Sigmoid colon (tissue), 4 donors: ENCODE results near the gene PEA15.

ENCODE experiments used
- EP300 ChIP-seq, 4 donors: sonication (generic); formaldehyde crosslinking; IDR thresholded peaks; one replicate each; pipeline ENCODE4 v1.6.1; 2017; ENCODE audit warnings: antibody characterized with exemption in 4 of 4
- POLR2A ChIP-seq, 2 donors: fragments of 450-650 bp; IDR thresholded peaks; one replicate each; pipeline ENCODE4 v1.6.1; 2016; ENCODE audit warnings: antibody characterized with exemption in 2 of 2, mild to moderate bottlenecking in 2 of 2, moderate library complexity in 2 of 2
- POLR2AphosphoS5 ChIP-seq, 4 donors: sonication (generic); formaldehyde crosslinking; IDR thresholded peaks; one replicate each; pipeline ENCODE4 v1.6.1; 2017; ENCODE audit warnings: antibody characterized with exemption in 4 of 4
- TF ChIP-seq, protein P1 (sequence below), 4 experiments: fragments of 450-650 bp in 3 of 4; fragments of 200-600 bp in 1 of 4; IDR thresholded peaks; one replicate each; pipeline ENCODE4 v1.5.1; 2016 to 2019; ENCODE audit warnings: antibody characterized with exemption in 4 of 4, mild to moderate bottlenecking in 3 of 4, moderate library complexity in 2 of 4

- no peak for TF ChIP-seq POLR2A (IDR thresholded peaks at IDR 0.05)
- TF ChIP-seq, protein P1, sequence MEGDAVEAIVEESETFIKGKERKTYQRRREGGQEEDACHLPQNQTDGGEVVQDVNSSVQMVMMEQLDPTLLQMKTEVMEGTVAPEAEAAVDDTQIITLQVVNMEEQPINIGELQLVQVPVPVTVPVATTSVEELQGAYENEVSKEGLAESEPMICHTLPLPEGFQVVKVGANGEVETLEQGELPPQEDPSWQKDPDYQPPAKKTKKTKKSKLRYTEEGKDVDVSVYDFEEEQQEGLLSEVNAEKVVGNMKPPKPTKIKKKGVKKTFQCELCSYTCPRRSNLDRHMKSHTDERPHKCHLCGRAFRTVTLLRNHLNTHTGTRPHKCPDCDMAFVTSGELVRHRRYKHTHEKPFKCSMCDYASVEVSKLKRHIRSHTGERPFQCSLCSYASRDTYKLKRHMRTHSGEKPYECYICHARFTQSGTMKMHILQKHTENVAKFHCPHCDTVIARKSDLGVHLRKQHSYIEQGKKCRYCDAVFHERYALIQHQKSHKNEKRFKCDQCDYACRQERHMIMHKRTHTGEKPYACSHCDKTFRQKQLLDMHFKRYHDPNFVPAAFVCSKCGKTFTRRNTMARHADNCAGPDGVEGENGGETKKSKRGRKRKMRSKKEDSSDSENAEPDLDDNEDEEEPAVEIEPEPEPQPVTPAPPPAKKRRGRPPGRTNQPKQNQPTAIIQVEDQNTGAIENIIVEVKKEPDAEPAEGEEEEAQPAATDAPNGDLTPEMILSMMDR (IDR thresholded peaks at IDR 0.05): no peak
- TF ChIP-seq EP300 (IDR thresholded peaks at IDR 0.05): no peak
- TF ChIP-seq POLR2AphosphoS5 (IDR thresholded peaks at IDR 0.05): no peak
Measured at GRCh38 chr1:160222546-160222945, 17.4 kb downstream of the PEA15 start.
